Astrocyte of the spinal cord (primary cell): ENCODE measurements around the gene CD8A.

ENCODE experiments used
- DNase-seq: peaks from one replicate; pipeline ENCODE4 v3.0.0; 2011; ENCODE audit warnings: low read depth, low spot score
- H3K4me3 ChIP-seq: 2 replicates; pipeline ENCODE4 v1.5.1; 2011; ENCODE audit warnings: low read depth, mild to moderate bottlenecking, low read length, moderate library complexity
- in situ Hi-C: cut with HindIII; loops from 2 replicates; pipeline ENCODE4 v1.10.0; 2017; ENCODE audit warnings: low sequenced_read_pairs
- TF ChIP-seq, protein P1 (sequence below): IDR thresholded peaks from 2 replicates; pipeline ENCODE4 v1.5.1; 2012; ENCODE audit warnings: low read depth, mild to moderate bottlenecking, low read length, inconsistent platforms

CD8A gene

DNA sequence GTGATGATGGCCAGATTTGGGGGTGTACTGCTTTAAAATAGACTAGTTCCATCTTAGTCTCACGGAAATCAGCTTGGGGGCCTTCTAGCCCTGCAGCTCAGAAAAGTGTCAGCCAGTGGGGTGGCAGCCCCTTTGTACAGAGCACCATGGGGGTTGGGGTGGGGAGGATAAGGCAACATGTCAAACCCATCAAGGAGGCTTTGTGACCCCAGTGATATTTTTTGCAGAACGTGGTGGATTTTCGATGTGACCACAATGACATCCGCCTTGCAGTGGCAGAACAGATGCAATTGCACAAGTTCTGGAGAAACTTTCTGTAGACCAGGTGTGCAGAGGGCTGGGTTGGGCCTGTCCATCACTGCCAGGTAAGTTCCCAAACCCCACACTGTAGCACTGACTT lies 3.0 kb upstream of the CD8A start:
- DNase-seq = no peak
- in situ Hi-C loops = no loop called here
- no peak overlapping the region for H3K4me3 ChIP-seq
- TF ChIP-seq, protein P1, sequence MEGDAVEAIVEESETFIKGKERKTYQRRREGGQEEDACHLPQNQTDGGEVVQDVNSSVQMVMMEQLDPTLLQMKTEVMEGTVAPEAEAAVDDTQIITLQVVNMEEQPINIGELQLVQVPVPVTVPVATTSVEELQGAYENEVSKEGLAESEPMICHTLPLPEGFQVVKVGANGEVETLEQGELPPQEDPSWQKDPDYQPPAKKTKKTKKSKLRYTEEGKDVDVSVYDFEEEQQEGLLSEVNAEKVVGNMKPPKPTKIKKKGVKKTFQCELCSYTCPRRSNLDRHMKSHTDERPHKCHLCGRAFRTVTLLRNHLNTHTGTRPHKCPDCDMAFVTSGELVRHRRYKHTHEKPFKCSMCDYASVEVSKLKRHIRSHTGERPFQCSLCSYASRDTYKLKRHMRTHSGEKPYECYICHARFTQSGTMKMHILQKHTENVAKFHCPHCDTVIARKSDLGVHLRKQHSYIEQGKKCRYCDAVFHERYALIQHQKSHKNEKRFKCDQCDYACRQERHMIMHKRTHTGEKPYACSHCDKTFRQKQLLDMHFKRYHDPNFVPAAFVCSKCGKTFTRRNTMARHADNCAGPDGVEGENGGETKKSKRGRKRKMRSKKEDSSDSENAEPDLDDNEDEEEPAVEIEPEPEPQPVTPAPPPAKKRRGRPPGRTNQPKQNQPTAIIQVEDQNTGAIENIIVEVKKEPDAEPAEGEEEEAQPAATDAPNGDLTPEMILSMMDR = no peak

DNA sequence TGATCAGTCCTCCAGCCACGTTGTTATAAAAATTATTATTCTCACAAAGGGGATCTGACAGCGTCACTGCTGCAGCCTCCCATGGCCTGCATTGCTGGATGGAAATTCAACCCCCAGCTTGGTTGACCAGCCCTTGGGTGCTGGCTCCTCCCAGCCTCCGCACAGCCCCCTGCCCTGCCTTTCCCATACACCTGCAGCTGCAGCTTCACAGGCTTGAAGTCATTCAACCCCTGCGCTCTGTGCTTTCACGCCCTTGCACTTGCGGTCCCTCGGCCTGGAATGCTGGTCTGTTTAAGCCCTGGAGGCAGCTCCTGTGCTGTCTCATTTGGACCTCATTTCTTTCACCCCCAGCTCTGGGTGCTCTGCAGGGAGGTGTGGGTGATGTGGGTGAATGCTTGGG lies 860 bp upstream of the CD8A start:
- TF ChIP-seq, protein P1 = no peak
- in situ Hi-C loops = no loop called here
- no peak overlapping the region for H3K4me3 ChIP-seq
- DNase-seq = no peak

DNA sequence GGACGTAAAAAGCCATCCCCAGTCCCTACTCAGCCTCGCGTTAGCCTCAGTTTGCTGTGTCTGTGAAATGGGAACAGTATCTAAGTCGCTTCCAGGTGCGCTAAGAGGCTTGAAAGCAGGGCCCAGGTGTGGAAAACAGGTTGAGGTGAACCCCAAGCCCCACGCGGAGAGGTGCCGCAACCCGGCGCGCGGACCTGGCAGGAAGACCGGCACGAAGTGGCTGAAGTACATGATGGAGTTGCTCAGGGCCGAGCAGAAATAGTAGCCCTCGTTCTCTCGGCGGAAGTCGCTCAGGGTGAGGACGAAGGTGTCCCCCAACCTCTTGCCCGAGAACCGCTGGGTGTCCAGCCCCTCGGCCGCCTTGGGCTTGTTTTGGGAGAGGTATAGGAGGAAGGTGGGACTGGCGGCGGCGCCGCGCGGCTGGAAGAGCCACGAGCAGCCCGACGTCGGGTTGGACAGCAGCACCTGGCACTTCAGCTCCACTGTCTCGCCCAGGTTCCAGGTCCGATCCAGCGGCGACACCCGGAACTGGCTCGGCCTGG lies 508 bp downstream of the CD8A start:
- DNase-seq = no peak
- H3K4me3 ChIP-seq = no peak overlapping the region
- TF ChIP-seq, protein P1 = no peak
- in situ Hi-C loops = no loop called here

DNA sequence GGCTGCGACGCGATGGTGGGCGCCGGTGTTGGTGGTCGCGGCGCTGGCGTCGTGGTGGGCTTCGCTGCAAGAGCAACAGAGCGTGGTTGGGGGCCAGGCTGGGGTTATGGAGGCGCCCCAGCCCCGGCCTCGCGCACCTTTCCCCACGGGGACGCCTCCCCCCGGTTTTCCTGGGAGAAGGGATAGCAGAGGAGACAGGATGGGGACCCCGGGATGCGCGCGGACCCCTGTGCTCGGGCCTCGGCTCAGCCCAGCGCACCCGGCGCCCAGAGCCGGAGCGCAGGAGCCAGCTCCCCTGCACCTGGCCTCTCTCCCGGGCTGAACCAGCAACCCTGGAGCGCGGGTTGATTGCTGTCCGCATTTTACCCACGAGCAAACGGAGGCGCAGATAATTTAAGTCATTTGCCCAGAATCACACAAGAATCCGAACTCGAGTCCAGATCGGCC lies 1.0 kb downstream of the CD8A start:
- no peak overlapping the region for H3K4me3 ChIP-seq
- in situ Hi-C loops = no loop called here
- TF ChIP-seq, protein P1 = no peak
- DNase-seq = no peak

DNA sequence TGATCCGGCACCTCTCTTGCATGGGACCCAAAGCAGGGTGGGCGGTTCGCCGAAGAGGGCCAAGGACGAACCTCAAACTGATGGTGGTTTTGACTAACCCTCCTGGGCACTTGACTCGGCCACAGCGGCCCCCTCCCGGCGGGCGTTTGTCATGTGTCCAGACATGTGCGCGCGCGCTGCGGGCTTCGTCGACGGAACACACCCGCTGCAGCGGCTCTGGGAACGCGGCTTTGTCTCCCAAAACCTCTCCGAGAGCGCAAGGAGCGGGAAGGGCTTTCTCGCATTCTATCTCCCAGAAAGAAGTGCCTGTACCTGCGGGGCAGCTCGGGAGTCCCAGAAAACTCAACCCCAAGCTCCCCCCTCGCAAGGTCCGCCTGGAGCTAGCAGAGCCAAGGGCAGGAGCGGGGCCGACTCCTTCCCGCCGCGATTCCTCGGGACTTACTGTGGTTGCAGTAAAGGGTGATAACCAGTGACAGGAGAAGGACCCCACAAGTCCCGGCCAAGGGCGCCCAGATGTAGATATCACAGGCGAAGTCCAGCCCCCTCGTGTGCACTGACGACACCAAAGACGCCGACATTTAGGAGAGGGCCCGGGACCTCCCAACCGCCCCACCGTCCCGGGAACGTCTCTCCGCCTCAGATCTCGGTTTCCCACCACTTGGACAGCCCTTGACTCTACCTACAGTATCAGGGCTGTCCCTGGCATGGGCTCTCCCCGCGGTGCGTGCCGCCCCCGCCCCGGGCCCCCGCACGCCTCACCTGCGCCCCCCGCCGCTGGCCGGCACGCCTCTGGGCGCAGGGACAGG lies 1.6 kb downstream of the CD8A start:
- no peak overlapping the region for H3K4me3 ChIP-seq
- no peak for DNase-seq

DNA sequence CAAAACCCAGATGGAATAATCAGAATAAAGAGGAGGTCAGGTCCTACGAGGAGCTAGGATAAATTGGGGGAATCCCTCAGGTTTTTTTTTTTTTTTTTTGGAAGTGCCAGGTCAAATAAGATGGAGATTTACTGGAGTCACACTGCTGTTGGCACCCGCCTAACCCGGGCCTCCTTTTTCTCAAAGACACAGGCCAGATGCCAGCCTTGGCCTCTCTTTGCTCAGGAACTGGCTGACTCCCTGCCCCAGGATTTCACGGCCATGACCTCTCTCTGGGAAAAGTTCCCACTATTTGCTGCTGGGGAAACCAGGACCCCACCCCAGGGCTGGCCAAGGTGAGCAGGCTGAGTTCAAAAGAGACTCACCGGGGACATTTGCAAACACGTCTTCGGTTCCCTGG lies 2.5 kb downstream of the CD8A start:
- DNase-seq = no peak
- H3K4me3 ChIP-seq = no peak overlapping the region
- in situ Hi-C loops = no loop called here
- TF ChIP-seq, protein P1 = no peak

More for the DNA sequence above, 1.6 kb downstream of the CD8A start:
- in situ Hi-C loops = no loop called here
- TF ChIP-seq, protein P1 = no peak
